K562 (cell line): Measurements from ENCODE around the gene TNNT2. TPM values are rescaled to one million over a fixed set of nuclear protein-coding genes. Genes with fewer than 3 reads are reported as not detected.

Experiments
- ATF7 ChIP-seq: fragments of 450-650 bp; IDR thresholded peaks from 2 replicates; pipeline ENCODE4 v1.7.1; 2014; ENCODE audit warnings: mild to moderate bottlenecking, moderate library complexity
- CEBPG ChIP-seq, 3 experiments: fragments of 200-800 bp in 1 of 3; sonication (Bioruptor generic) in 1 of 3; sonication (generic) in 1 of 3; formaldehyde crosslinking in 1 of 3; IDR thresholded peaks in 2 of 3; conservative IDR thresholded peaks in 1 of 3; 2 replicates each; pipeline versions ENCODE4 v1.6.1 to v1.8.0; 2016 to 2022; ENCODE audit warnings: missing compliant biosample characterization in 2 of 3, missing genetic modification characterization in 2 of 3, mild to moderate bottlenecking in 1 of 3, missing genetic modification reagents in 1 of 3
- HIVEP1 ChIP-seq: fragments of 250-450 bp; sonication (Bioruptor Pico); IDR thresholded peaks from 2 replicates; pipeline ENCODE4 v1.4.0; 2020; ENCODE audit warnings: mild to moderate bottlenecking
- IRF2 ChIP-seq: sonication (generic); formaldehyde crosslinking; IDR thresholded peaks from 2 replicates; pipeline ENCODE4 v1.8.1; 2022; ENCODE audit warnings: mild to moderate bottlenecking, missing genetic modification reagents
- KAT7 ChIP-seq: sonication (generic); formaldehyde crosslinking; IDR thresholded peaks from 2 replicates; pipeline ENCODE4 v1.8.0; 2022; ENCODE audit warnings: missing genetic modification reagents, mild to moderate bottlenecking, borderline replicate concordance
- MAZ ChIP-seq, 2 experiments: fragments of 450-650 bp in 1 of 2; sonication (generic) in 1 of 2; formaldehyde crosslinking; IDR thresholded peaks in 1 of 2; conservative IDR thresholded peaks in 1 of 2; 2 replicates each; pipeline versions ENCODE4 v1.4.0 to v1.5.0; 2020; ENCODE audit warnings: mild to moderate bottlenecking in 1 of 2, missing genetic modification reagents in 1 of 2
- MYC ChIP-seq, 2 experiments: fragments of 250-450 bp in 1 of 2; sonication (Bioruptor Pico) in 1 of 2; IDR thresholded peaks; 2 replicates each; pipeline versions ENCODE4 v1.5.1 to v1.6.1; 2012 to 2021; ENCODE audit warnings: low read depth in 2 of 2, borderline replicate concordance in 1 of 2, improper control_type of control experiment in 1 of 2, low read length in 1 of 2, mild to moderate bottlenecking in 1 of 2, moderate library complexity in 1 of 2
- NCOR1 ChIP-seq: fragments of 450-650 bp; IDR thresholded peaks from 2 replicates; pipeline ENCODE4 v1.6.1; 2016; ENCODE audit warnings: mild to moderate bottlenecking, moderate library complexity
- NR4A1 ChIP-seq, 2 experiments: fragments of 250-450 bp in 1 of 2; fragments of 450-650 bp in 1 of 2; sonication (Bioruptor Pico) in 1 of 2; IDR thresholded peaks; 2 replicates each; pipeline versions ENCODE4 v1.4.0 to v1.6.1; 2016 to 2020; ENCODE audit warnings: mild to moderate bottlenecking in 2 of 2, missing compliant biosample characterization in 1 of 2, missing genetic modification characterization in 1 of 2, moderate library complexity in 1 of 2
- TEAD4 ChIP-seq, 2 experiments: sonication (generic) in 1 of 2; formaldehyde crosslinking in 1 of 2; IDR thresholded peaks; 2 replicates each; pipeline versions ENCODE4 v1.6.1 to v1.8.0; 2012 to 2022; ENCODE audit warnings: borderline replicate concordance in 1 of 2, inconsistent platforms in 1 of 2, low read length in 1 of 2, mild to moderate bottlenecking in 1 of 2, missing genetic modification reagents in 1 of 2
- THRA ChIP-seq: fragments of 450-650 bp; IDR thresholded peaks from 2 replicates; pipeline ENCODE4 v1.6.1; 2017; ENCODE audit warnings: mild to moderate bottlenecking, moderate library complexity
- ZFP30 ChIP-seq: fragments of 250-450 bp; sonication (Bioruptor Pico); IDR thresholded peaks from 2 replicates; pipeline ENCODE4 v1.8.0; 2022; ENCODE audit warnings: moderate library complexity, mild to moderate bottlenecking, inconsistent platforms, borderline replicate concordance
- ZNF23 ChIP-seq: fragments of 250-450 bp; sonication (Bioruptor Pico); IDR thresholded peaks from 2 replicates; pipeline ENCODE4 v1.4.0; 2020; ENCODE audit warnings: mild to moderate bottlenecking
- ZNF408 ChIP-seq: fragments of 250-450 bp; sonication (Bioruptor Pico); IDR thresholded peaks from 2 replicates; pipeline ENCODE4 v1.4.0; 2020; ENCODE audit warnings: low read depth, mild to moderate bottlenecking, moderate library complexity
- ZNF41 ChIP-seq: fragments of 250-450 bp; sonication (Bioruptor Pico); conservative IDR thresholded peaks from 2 replicates; pipeline ENCODE4 v1.4.0; 2020; ENCODE audit warnings: mild to moderate bottlenecking
- ZNF561 ChIP-seq: fragments of 450-650 bp; formaldehyde crosslinking; conservative IDR thresholded peaks from 2 replicates; pipeline ENCODE4 v1.4.0; 2020; ENCODE audit warnings: mild to moderate bottlenecking, moderate library complexity
- ZSCAN29 ChIP-seq: fragments of 450-650 bp; IDR thresholded peaks from 2 replicates; pipeline ENCODE4 v1.6.1; 2017
- polyA plus RNA-seq, 8 experiments: library from polyadenylated mRNA; depleted of rRNA in 4 of 8; stranded (reverse) in 5 of 8; unstranded in 3 of 8; fragments of >200 nt; fragmentation: Nextera tagmentation in 2 of 8; fragmentation: Illumina TruSeq in 1 of 8; extraction: Ambion mirVana in 2 of 8; extraction: Trizol in 1 of 8; gene quantifications; 2 replicates each; pipeline versions ENCODE4 v1.2.1 to v1.2.3, GENCODE V29; 2011 to 2014; ENCODE audit warnings: inconsistent platforms in 1 of 8, missing spikeins in 1 of 8
- total RNA-seq, 7 experiments: library from RNA; depleted of rRNA in 6 of 7; stranded (reverse); fragments of >200 nt in 6 of 7; fragmentation: Illumina TruSeq in 2 of 7; extraction: Trizol in 2 of 7; gene quantifications; 2 replicates each; pipeline versions ENCODE4 v1.2.1 to v1.2.3, GENCODE V29; 2011 to 2021; ENCODE audit warnings: low replicate concordance in 1 of 7
- TF ChIP-seq, protein P1 (sequence below): fragments of 200-800 bp; sonication (Bioruptor generic); IDR thresholded peaks from 2 replicates; pipeline ENCODE4 v1.6.1; 2016; ENCODE audit warnings: missing genetic modification characterization, missing compliant biosample characterization
- TF ChIP-seq, protein P2 (sequence below): fragments of 250-450 bp; sonication (Bioruptor Pico); IDR thresholded peaks from 2 replicates; pipeline ENCODE4 v1.4.0; 2020; ENCODE audit warnings: mild to moderate bottlenecking

Gene TNNT2
- total and polyA plus RNA-seq, 9 of the 15 experiments (the other 6 are each of a cell fraction or from before 2014, with no cell fraction given) = not detected

- TF ChIP-seq, protein P1, sequence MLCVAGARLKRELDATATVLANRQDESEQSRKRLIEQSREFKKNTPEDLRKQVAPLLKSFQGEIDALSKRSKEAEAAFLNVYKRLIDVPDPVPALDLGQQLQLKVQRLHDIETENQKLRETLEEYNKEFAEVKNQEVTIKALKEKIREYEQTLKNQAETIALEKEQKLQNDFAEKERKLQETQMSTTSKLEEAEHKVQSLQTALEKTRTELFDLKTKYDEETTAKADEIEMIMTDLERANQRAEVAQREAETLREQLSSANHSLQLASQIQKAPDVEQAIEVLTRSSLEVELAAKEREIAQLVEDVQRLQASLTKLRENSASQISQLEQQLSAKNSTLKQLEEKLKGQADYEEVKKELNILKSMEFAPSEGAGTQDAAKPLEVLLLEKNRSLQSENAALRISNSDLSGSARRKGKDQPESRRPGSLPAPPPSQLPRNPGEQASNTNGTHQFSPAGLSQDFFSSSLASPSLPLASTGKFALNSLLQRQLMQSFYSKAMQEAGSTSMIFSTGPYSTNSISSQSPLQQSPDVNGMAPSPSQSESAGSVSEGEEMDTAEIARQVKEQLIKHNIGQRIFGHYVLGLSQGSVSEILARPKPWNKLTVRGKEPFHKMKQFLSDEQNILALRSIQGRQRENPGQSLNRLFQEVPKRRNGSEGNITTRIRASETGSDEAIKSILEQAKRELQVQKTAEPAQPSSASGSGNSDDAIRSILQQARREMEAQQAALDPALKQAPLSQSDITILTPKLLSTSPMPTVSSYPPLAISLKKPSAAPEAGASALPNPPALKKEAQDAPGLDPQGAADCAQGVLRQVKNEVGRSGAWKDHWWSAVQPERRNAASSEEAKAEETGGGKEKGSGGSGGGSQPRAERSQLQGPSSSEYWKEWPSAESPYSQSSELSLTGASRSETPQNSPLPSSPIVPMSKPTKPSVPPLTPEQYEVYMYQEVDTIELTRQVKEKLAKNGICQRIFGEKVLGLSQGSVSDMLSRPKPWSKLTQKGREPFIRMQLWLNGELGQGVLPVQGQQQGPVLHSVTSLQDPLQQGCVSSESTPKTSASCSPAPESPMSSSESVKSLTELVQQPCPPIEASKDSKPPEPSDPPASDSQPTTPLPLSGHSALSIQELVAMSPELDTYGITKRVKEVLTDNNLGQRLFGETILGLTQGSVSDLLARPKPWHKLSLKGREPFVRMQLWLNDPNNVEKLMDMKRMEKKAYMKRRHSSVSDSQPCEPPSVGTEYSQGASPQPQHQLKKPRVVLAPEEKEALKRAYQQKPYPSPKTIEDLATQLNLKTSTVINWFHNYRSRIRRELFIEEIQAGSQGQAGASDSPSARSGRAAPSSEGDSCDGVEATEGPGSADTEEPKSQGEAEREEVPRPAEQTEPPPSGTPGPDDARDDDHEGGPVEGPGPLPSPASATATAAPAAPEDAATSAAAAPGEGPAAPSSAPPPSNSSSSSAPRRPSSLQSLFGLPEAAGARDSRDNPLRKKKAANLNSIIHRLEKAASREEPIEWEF = no peak
- TF ChIP-seq, protein P2, sequence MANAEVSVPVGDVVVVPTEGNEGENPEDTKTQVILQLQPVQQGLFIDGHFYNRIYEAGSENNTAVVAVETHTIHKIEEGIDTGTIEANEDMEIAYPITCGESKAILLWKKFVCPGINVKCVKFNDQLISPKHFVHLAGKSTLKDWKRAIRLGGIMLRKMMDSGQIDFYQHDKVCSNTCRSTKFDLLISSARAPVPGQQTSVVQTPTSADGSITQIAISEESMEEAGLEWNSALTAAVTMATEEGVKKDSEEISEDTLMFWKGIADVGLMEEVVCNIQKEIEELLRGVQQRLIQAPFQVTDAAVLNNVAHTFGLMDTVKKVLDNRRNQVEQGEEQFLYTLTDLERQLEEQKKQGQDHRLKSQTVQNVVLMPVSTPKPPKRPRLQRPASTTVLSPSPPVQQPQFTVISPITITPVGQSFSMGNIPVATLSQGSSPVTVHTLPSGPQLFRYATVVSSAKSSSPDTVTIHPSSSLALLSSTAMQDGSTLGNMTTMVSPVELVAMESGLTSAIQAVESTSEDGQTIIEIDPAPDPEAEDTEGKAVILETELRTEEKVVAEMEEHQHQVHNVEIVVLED (CRISPR knock-in tag) = no peak
- no peak for TF ChIP-seq ZNF561 (CRISPR knock-in tag)
- peak; percentile 42; the same call in 1 of the 2 replicates for TF ChIP-seq TEAD4 (IDR thresholded peaks at IDR 0.05; ENCODE audit: low read length)
- no peak for TF ChIP-seq TEAD4 (CRISPR knock-in tag; IDR thresholded peaks at IDR 0.05; ENCODE audit: borderline replicate concordance)
- TF ChIP-seq THRA = no peak
- no peak for TF ChIP-seq ZFP30 (CRISPR knock-in tag)
- 0 out of 4 replicates have a peak, but pooled peaks of 1 of the 2 experiments have one; percentile 33 for TF ChIP-seq MAZ (CRISPR knock-in tag; conservative IDR thresholded peaks at IDR 0.05 in 1 of 2, IDR thresholded peaks at IDR 0.05 in 1 of 2)
- no peak for TF ChIP-seq CEBPG (CRISPR knock-in tag; IDR thresholded peaks at IDR 0.05)
- no peak for TF ChIP-seq CEBPG (tag; conservative IDR thresholded peaks at IDR 0.05 in 1 of 2, IDR thresholded peaks at IDR 0.05 in 1 of 2)
- TF ChIP-seq ZNF23 (CRISPR knock-in tag) = no peak
- TF ChIP-seq ZNF408 = no peak
- no peak for TF ChIP-seq NR4A1 (CRISPR knock-in tag; IDR thresholded peaks at IDR 0.05)
- TF ChIP-seq NR4A1 (tag; IDR thresholded peaks at IDR 0.05) = no peak
- no peak for TF ChIP-seq ZNF41 (CRISPR knock-in tag)
- no peak for TF ChIP-seq KAT7 (CRISPR knock-in tag)
- no peak for TF ChIP-seq HIVEP1 (CRISPR knock-in tag)
- TF ChIP-seq IRF2 (CRISPR knock-in tag) = no peak
- 0 out of 2 replicates have a peak, but pooled peaks have one; percentile 36 for TF ChIP-seq ATF7
- TF ChIP-seq ZSCAN29 = no peak
- TF ChIP-seq MYC (IDR thresholded peaks at IDR 0.05; ENCODE audit: low read depth, low read length) = peak; percentile 56
- TF ChIP-seq MYC (CRISPR knock-in tag; IDR thresholded peaks at IDR 0.05; ENCODE audit: borderline replicate concordance, low read depth) = no peak
- TF ChIP-seq NCOR1 = no peak
These were observed 68.1 kb downstream of the TNNT2 start (continued) for GRCh38 chr1:201309416-201309815.
